CD4-positive, alpha-beta T cell (primary cell): ENCODE measurements around the gene ABLIM1. TPM values are rescaled to one million over a fixed set of nuclear protein-coding genes. Genes with fewer than 3 reads are reported as not detected.

Experiments used
- ATAC-seq: fragments of 200-7000 bp; cut with Tn5 transposase; one replicate; pipeline ENCODE4 v1.10.0; 2022; ENCODE audit warnings: mild to moderate bottlenecking; ENCODE audit not compliant: poor library complexity
- CTCF ChIA-PET: fragments of 350-600 bp; sonication (Branson Sonifier 250); formaldehyde crosslinking; loops from one replicate; lab custom pipeline; 2021; ENCODE audit warnings: antibody characterized with exemption, inconsistent platforms; lab: Charles Lee
- POLR2A ChIA-PET: fragments of 350-600 bp; sonication (Branson Sonifier 250); formaldehyde crosslinking; loops from one replicate; lab custom pipeline; 2021; ENCODE audit warnings: antibody characterized with exemption, inconsistent platforms; lab: Charles Lee
- DNase-seq, 14 experiments: peaks; one replicate each; pipeline ENCODE4 v3.0.0-alpha.2; 2013 to 2020; ENCODE audit warnings: mixed read lengths in 2 of 14
- H3K27ac ChIP-seq, 2 donors: one replicate each; pipeline versions ENCODE4 v1.5.1 to v1.7.0; 2013; ENCODE audit warnings: low read length in 2 of 2, low read depth in 1 of 2, mild to moderate bottlenecking in 1 of 2
- H3K27me3 ChIP-seq, 2 experiments: 1 replicate in 1 of 2; 2 replicates in 1 of 2; pipeline versions ENCODE4 v1.6.1 to v1.7.0; 2013; ENCODE audit warnings: low read length in 2 of 2, control low read depth in 1 of 2, mild to moderate bottlenecking in 1 of 2, moderate library complexity in 1 of 2; ENCODE audit not compliant: insufficient read depth in 2 of 2, control insufficient read depth in 1 of 2
- H3K36me3 ChIP-seq: one replicate; pipeline ENCODE4 v1.6.1; 2013; ENCODE audit warnings: low read length, control low read depth; ENCODE audit not compliant: insufficient read depth
- H3K4me1 ChIP-seq: one replicate; pipeline ENCODE4 v1.6.1; 2013; ENCODE audit warnings: low read length, control low read depth; ENCODE audit not compliant: insufficient read depth
- H3K4me3 ChIP-seq: one replicate; pipeline ENCODE4 v1.5.1; 2013; ENCODE audit warnings: mild to moderate bottlenecking, low read length, moderate library complexity
- H3K9me3 ChIP-seq, 2 experiments: 1 replicate in 1 of 2; 2 replicates in 1 of 2; pipeline versions ENCODE4 v1.6.1 to v1.7.0; 2013; ENCODE audit warnings: low read length in 2 of 2, mild to moderate bottlenecking in 2 of 2, control low read depth in 1 of 2, moderate library complexity in 1 of 2; ENCODE audit not compliant: control insufficient read depth in 1 of 2, insufficient read depth in 1 of 2
- H3K27ac Mint-ChIP-seq: one replicate; pipeline ENCODE4 v1.8.0; 2020; ENCODE audit warnings: mixed read lengths
- H3K27me3 Mint-ChIP-seq: one replicate; pipeline ENCODE4 v1.8.0; 2021; ENCODE audit warnings: mixed read lengths
- H3K36me3 Mint-ChIP-seq: one replicate; pipeline ENCODE4 v1.8.0; 2021; ENCODE audit warnings: low read depth, mixed read lengths
- H3K4me1 Mint-ChIP-seq: one replicate; pipeline ENCODE4 v1.8.0; 2021; ENCODE audit warnings: low read depth, mixed read lengths
- H3K4me3 Mint-ChIP-seq: one replicate; pipeline ENCODE4 v1.8.0; 2020; ENCODE audit warnings: mild to moderate bottlenecking, mixed read lengths
- H3K9me3 Mint-ChIP-seq: one replicate; pipeline ENCODE4 v1.8.0; 2020; ENCODE audit warnings: mixed read lengths
- CTCF ChIP-seq: fragments of 200-600 bp; IDR thresholded peaks from one replicate; pipeline ENCODE4 v1.8.0; 2022; ENCODE audit warnings: antibody characterized with exemption, mild to moderate bottlenecking
- intact Hi-C, 2 experiments: fragments of 100-400 bp; cut with DNase I in 1 of 2; cut with micrococcal nuclease in 1 of 2; formaldehyde crosslinking; loops; one replicate each; pipeline versions ENCODE4 v1.15.1 to v1.9.0; 2023 to 2025; cut with DNase I, micrococcal nuclease
- total RNA-seq, 174 experiments: library from RNA in 2 of 174; stranded (reverse) in 2 of 174; gene quantifications; one replicate each; pipeline ENCODE4 v1.2.3 and lab custom pipeline; 2021 to 2026

Gene ABLIM1
- total RNA-seq, 2 experiments from 2014 or later: 217 to 224 TPM

DNA sequence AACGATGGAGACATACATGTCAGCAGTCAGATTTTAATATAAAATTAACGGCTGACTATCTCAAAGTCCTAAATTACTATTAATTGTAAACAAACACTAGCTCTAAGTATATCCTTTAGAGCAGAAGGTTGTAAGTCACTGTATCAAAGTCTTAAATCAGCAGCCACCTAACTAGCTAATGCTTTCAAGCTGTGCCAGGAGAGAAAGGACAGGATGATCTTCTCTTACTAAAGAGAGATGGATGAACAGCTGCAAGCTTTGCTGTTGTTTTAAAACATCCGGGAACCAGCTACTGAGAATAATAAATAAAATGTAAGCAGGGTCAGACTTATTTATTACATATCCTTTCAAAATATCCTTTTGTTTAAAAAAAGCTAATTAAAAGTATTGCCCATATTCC, 24.0 kb upstream of the ABLIM1 start:
- Mint-ChIP-seq H3K4me3 (no peak overlapping the region), H3K27me3 (no peaks in the 10 kb centered on the region), H3K27ac (no peak overlapping the region), H3K36me3 (no peaks in the 10 kb centered on the region), H3K9me3 (no peaks in the 10 kb centered on the region), H3K4me1 (no peaks in the 10 kb centered on the region)
- CTCF ChIA-PET: no interaction called here
- Histone ChIP-seq H3K27ac (no peak overlapping the region), H3K36me3 (no peaks in the 10 kb centered on the region), H3K27me3 (no peaks in the 10 kb centered on the region), H3K4me3 (no peak overlapping the region), H3K4me1 (no peaks in the 10 kb centered on the region), H3K9me3 (no peaks in the 10 kb centered on the region)
- DNase-seq (no peak), ATAC-seq (no peak)
- intact Hi-C loops: no loop called here
- no peak for TF ChIP-seq CTCF
- POLR2A ChIA-PET: no interaction called here

GRCh38 chr10:114681542-114681941, 23.5 kb upstream of the ABLIM1 start:
- Mint-ChIP-seq H3K27ac (no peak overlapping the region), H3K4me1 (no peaks in the 10 kb centered on the region), H3K27me3 (no peaks in the 10 kb centered on the region), H3K9me3 (no peaks in the 10 kb centered on the region), H3K36me3 (no peaks in the 10 kb centered on the region), H3K4me3 (no peak overlapping the region)
- intact Hi-C loops: no loop called here
- no peak for TF ChIP-seq CTCF
- Histone ChIP-seq H3K27ac (no peak overlapping the region), H3K9me3 (no peaks in the 10 kb centered on the region), H3K4me3 (no peak overlapping the region), H3K27me3 (no peaks in the 10 kb centered on the region), H3K36me3 (no peaks in the 10 kb centered on the region), H3K4me1 (no peaks in the 10 kb centered on the region)
- DNase-seq (no peak), ATAC-seq (no peak)
- CTCF ChIA-PET: no interaction called here
- POLR2A ChIA-PET: no interaction called here

DNA sequence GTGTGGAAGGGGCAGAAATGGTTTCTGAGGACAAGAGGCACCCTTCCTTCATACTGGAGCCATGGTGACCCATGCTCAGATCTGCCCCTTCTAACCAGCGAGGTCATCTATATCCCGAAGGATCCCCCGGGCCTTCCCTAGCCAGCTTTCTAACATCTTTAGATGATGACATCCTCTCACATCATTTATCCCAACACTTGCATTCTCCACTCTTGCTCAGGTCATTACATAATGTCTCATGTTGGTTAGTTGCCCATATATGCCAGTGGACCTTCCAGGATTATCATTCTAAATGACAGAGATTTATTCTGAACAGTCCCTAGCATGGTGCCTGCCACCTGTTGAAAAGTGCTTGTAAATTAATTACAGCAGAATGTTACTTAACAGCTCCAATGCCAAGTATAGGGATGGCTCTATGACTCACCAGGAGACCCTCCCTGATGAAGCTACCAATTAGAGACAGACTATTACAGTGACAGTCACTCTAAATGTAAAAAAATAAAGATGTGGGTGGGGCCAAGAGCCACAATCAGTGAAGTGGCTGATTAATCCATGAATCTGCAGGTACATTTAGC, 22.6 kb upstream of the ABLIM1 start:
- H3K4me1 Mint-ChIP-seq: no peaks in the 10 kb centered on the region
- Histone ChIP-seq H3K4me3 (no peak overlapping the region), H3K27ac (no peak overlapping the region), H3K9me3 (no peaks in the 10 kb centered on the region), H3K4me1 (no peaks in the 10 kb centered on the region), H3K27me3 (no peaks in the 10 kb centered on the region), H3K36me3 (no peaks in the 10 kb centered on the region)
- CTCF ChIA-PET: no interaction called here
- H3K36me3 Mint-ChIP-seq: no peaks in the 10 kb centered on the region
- ATAC-seq: no peak
- no peak overlapping the region for H3K27ac Mint-ChIP-seq
- no peak for TF ChIP-seq CTCF
- H3K27me3 Mint-ChIP-seq: no peaks in the 10 kb centered on the region
- H3K9me3 Mint-ChIP-seq: no peaks in the 10 kb centered on the region
- DNase-seq: no peak
- intact Hi-C loops: no loop called here
- no peak overlapping the region for H3K4me3 Mint-ChIP-seq
- POLR2A ChIA-PET: no interaction called here
